A549 treated with CpdA at 1 μM for 4 hours (cell line): Measurements from ENCODE around the gene AOAH. TPM values are rescaled to one million over a fixed set of nuclear protein-coding genes. Genes with fewer than 3 reads are reported as not detected.

Experiments
- total RNA-seq: library from RNA; stranded (reverse); fragments of 200-300 nt; extraction: Qiagen RNA extraction; gene quantifications from 5 replicates; pipeline ENCODE4 v1.2.3, GENCODE V29; 2022; ENCODE audit warnings: low read depth

Gene AOAH
- 0.05 TPM in 1 of 5 replicates, not detected in the others for total RNA-seq

GRCh38 chr7:36723951-36724664, at the start of gene AOAH:
TSS of gene AOAH (minus strand) at chr7:36724494. CDS start at chr7:36724148, 346 bp downstream.

